GM18526 (cell line): Measurements from ENCODE around the gene GOSR2.

Source experiments
- POLR2A ChIP-seq: IDR thresholded peaks from 3 replicates; pipeline ENCODE4 v1.6.1; 2011; ENCODE audit not compliant: insufficient read length; ENCODE audit errors: extremely low read depth

Gene GOSR2

DNA sequence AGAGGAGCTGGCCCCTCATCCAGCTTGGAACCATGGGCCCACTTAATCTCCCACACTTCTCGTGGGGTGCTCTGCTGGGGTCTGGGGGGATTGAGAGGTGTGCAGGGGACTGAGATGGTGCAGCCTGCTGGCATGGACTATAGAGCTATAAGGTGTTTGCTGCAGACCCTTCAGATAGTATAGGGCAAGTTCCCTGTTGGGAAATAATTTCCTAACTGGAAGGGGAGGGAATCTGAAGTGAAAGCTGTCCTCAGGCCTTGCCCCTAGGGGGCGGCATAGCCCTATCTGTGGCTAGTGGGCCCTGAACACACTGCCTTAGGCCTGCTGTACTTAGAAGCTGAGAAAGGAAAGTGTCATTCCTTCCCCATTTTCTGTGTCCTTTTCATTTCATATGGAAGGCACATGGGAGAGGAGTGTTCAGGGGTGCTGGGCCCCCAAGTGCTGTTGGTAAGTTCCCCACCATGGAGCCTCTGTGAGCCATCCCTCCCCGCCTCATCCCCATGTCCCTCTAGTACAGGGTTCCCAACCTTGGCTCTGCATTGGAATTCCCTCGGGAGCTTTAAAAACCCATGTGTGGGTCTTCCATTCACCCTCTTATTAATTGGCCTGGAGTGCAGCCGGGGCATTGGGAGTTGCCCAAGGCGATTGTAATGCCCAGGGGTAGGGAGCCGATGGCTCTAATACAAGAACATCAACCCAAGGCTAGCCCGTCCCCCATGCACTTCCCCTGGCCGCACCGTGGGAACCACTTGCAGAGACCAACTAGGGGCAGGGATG, 19.7 kb downstream of the GOSR2 start:
- no peak for TF ChIP-seq POLR2A

DNA sequence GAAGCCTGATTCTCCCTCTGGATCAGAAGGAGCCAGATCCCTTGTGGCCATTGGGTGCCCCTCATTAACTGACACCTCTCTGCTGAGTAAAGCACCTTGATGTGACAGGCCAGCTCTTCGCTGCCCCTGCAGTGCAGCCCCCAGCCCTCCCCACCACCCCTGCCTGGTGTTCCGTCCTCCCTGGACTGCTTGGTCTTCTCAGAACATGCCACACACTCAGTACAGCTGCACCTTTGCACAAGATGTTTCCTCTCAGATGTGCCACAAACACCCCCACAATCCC, 20.2 kb downstream of the GOSR2 start:
- TF ChIP-seq POLR2A: no peak

DNA sequence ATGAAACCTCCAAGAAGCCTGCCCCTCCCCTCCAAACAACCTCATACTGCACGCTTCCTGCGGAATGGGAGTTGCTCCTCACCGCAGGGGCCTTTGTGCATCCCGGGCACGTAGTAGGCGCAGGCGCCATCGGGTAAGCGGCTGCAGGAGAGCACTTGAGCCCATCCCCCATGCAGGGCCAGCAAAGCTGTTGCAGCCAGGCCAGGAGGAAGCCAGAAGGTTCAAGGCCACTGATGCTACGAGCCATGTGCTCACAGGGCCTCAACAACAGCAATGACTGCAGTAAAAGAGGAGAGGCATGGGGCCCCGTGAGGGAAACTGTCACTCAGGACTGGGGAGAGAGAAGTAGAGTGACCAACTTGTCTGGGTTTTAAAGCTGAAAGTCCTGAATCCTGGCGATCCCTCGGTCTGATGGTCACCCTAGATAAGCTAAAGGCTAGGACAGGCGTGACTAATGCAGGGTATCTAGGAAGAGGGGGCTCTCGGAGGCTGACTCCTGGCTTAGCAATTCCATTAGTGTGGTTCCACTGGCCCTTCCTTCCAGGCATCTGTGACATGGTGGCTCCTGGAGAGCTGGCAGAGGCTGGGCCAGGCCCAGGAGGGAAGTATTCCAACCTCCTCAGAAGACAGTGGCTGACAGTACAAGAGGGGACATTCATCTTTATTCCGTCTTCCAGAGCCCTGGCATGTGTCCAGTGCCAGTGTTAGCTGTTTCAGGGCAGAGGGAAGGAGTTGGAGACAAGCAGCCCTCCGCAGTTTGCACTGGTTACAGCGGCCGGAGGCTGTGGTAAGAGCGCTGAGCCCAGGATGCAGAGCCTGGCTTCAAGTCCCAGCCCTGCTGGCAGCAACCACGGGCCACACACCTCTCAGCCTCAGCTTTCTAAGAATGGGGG, 20.8 kb downstream of the GOSR2 start:
- TF ChIP-seq POLR2A: no peak

DNA sequence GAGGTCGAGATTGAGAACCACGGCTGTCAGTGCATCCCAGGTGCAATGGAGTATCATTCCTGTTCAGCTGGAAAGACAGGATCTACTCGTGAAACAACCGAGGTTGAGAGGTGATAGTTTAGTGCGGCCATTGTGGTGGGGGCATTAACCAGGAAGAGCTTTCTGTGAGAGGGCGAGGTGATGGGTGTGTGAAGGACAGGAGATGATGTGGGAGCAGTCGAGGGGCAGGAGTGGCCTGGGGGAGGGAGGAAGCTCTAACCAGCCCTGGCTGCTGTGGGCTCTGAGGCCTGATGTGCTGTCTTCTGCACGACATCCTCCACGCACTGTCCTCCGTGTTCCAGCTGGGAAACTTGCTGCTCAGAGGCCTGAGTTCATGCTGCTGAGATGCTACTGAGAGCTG, 22.0 kb downstream of the GOSR2 start:
- TF ChIP-seq POLR2A: no peak

DNA sequence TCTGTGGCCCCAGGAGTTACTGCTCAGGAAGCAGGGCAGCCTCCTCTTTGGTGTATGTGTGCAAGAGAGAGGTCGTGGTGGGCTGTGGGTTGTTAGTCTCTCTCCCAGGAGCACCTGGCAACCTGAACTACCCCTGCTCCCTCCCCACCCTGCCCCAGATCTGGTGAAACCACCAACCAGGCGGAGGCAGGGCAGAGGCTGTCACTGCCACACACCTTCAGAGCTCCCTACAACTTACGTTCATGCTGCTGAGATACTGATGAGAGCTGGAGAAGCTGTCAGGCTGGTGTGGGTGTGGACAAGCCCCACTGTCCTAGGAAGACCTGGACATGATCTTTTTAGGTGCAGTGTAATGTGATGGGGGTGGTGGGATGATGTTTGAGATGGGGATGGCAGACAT, 24.3 kb downstream of the GOSR2 start:
- TF ChIP-seq POLR2A: no peak

DNA sequence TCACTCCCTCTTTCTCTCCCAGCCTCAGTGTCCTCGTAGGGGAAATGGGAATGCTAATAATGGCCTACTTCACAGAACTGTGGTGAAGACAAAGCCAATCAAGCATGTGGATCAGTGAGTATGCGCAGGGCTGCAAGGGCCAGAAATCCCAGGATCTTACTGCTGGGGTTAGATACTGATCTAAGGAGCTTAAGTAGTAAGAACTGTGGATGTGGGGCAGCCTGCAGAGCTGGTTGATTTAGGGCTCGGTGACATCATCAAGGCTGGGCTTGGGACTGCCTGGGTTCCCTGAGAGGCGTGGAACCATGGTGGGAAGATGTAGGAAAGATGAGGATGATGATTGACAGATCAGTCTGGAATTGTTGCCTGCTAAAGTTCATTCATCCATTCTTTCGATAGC, 25.6 kb downstream of the GOSR2 start:
- TF ChIP-seq POLR2A: no peak

DNA sequence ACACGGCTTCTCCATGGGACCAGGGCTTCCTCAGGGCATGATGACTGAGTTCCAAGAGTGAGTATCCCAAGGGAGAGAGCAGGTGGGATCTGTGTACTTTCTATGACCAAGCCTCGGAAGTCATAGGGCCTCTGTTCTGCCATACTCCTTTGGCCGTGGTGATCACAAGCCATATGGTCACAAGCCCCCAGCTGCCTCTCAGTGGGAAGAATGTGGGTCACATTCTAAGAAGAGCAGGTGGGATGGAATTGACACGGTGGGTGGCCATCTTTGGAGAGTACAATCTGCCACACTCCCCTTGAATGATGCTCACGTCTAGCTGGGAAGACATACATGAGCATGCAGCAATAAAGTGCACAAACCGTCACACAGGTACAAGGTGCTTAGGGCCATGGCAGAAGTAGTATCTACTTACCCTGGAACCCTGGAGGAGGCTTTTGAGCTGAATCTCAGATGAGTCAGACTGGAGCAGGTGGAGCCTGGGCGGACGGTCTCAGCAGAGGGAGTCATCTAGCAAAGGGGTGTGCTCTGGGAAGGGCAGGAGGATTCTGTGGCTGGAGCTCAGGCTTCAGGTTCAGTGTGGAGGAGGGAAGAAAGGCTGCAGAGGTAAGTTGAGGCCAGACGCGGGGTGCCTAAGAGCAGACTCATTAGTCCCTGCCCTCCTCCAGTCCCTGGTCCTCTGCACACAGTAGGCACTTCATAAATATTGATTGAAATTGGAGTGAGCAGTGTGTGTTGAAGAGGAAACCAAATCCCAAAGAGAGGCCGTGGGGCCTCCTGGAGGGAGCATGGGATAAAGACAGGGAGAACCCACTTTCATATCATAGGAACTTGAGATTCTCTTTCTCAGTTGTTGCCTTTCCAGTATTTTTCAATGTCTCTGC, 26.6 kb downstream of the GOSR2 start:
- TF ChIP-seq POLR2A: no peak

DNA sequence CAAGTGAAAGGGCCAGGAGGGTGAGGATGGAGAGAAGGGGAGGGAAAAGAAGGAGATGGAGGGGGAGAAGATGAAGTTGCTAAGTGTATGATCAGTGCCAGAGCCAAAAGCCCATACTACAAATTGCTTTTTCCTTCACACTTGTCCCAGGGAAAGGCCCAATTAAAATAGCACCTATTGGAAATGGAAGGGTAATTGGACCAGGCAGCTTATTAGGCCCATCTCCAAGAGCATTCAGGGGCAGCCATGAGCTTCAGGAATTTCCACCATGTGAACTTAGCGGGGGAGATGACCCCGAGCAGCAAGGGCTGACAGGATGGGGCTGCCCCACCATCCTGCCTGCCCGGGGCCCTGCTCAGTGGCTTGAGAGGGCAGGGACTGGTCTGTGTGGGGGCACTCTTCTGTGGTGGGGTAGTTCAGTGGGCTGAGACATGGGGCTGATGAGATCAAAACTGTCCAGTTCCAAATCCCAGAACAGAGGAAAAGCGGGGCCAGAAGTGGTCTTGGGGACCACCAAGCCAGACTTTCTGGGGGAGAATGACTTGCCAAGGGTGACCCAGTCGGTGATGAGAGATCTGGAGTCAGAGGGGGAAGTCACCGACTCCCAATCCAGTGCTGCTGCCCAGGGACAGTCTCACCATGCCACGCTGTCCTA, 27.5 kb downstream of the GOSR2 start:
- no peak for TF ChIP-seq POLR2A

DNA sequence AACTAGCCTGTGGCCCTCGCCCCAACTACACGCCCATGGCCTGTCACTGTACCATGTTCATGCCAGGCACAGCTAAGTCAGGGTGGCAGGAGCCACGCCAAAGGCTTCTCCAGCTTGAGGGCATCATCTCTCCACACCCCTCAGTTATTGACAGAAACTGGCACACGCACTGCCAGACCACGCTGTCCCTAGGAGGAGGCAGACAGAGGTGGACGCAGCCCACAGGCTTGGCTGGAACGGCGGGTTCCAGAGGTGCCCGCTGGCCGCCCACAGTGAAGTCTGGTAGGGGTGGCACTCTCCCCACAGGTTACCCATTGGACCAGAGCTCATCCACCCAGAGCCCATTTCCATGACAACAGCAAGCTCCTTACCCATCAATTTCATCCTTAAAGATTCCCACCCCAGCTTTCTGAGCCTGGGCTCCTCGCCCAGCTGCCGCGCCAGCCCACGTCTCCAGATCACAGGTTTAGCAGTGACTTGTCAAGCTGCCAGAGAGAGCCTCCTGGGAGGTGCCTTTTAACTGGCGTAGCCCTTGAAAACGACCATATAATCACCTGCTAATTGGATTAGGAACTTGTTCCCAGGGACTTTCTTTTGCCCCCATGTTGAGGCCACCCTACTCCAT, 28.1 kb downstream of the GOSR2 start:
- TF ChIP-seq POLR2A: no peak

DNA sequence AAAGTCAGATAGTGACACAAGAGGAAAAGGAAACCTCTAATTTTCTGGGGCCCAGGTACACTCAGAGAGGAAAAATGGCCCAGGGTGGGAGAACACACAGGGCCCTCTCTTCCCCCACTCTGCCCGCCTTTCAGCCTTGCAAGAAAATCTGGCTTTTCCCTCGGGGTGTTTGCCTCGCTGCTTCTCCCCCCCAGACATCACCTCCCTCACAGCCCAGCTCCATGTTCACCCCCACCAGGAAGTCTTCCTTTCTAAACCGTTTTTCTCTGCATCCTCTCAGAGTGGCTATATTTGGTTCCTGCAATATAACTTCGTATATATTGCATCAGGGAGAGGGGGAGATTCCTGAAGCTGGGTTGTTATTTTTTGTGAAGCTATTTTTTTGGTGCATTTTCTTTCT, 28.7 kb downstream of the GOSR2 start:
- TF ChIP-seq POLR2A: no peak

DNA sequence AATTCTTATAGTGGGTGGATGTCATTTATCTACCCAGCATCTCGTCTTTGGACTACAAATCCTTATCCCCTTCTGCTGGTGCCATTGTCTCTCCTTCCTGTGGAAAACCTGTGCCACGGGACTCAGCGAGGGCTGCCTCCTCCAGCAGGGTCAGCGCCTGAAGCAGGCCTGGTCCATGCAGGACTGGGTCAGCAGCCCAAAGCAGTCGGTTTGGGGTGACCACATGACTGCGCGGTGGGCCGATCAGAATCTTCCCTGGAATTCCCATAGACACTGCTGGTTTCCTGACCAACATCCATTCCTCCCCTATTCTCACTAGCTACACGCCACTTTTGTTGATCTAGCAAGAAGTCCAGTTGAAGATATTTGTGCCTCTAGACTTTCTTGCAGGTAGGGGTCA, 29.2 kb downstream of the GOSR2 start:
- TF ChIP-seq POLR2A: no peak

DNA sequence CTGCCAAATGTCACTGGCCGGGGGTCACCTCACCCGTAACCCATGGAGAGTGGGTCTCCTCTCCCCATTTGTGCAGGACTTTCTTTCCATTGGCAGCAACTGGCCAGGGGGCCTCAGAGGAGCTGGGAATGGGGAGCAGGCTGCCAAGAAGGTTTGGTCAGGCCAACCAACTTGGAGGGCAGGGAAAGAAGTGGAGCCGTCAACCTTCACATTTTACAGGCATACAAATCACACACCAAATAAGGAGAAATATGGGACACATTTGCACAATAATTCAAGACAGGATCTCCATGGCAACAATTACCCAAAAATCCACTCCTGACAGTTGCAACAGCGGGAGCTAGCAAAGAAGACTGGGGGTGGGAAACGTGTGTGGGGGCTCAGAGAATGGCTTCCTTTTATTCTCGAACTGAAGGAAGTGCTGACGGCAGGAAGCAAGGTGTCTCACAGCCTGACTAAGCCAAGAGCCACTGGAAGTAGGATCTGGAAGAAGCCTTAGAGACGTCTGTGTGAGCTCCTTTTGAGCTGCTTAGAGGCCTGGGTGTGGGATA, 35.2 kb downstream of the GOSR2 start:
- TF ChIP-seq POLR2A: no peak

DNA sequence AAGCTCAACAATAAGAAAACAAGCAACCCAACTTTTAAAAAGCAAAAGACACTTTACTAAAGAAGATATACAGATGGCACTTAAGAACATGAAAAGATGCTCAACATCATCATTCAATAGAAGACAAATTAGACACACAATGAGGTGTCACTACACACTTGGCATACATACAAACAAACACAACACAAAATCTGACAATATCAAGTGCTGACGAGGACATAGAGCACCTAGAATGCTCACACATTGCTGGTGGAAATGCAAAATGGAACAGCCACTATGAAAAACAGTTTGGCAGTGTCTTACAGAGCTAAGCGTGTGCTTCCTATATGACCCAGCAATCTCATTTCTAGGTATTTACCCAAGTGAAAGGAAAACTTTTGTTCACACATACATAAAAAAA, 37.2 kb downstream of the GOSR2 start:
- TF ChIP-seq POLR2A: no peak

DNA sequence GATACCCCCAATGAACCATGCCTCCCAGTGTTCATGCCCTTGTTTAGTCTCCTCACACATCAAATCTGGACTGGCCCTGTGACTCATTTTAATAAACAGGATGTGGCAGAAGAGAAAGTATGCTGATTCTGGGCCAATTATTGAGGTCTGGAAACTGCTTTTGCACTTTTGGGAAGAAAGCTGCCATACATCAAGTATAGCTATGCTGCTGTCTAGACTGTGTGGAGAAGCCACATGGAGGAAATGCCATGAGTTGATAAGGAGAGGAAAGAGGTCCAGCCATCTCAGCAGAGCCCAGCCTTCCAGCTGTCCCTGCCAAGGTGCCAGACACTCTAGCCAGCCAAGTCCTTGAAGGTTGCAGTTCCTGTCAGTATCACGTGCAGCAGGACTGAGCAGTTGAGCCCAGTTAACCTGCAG, 39.4 kb downstream of the GOSR2 start:
- TF ChIP-seq POLR2A: no peak

DNA sequence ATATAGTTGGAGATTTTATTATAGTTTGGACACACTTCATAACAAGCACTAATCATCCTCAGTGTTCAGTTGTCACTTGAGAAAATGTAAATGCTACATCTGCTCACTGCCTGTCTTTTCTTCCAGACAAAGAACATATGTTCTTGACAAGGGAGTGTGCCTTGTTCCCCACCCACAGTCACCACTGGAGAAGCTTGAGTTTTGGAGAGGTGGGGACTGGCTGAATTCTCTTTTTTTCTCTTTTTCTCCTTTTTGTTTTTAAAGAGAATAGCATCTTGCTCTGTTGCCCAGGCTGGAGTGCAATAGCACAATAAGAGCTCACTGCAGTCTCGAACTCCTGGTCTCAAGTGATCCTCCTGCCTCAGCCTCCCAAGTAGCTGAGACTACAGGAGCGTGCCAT, 40.6 kb downstream of the GOSR2 start:
- no peak for TF ChIP-seq POLR2A
